HG03175 (cell line): ENCODE measurements around the gene NDC80.

Experiments
- ATAC-seq: cut with Tn5 transposase; IDR thresholded peaks from one replicate; pipeline ENCODE4 v1.9.1; 2021; ENCODE audit warnings: mild to moderate bottlenecking, moderate library complexity; ENCODE audit not compliant: unreplicated experiment

Gene NDC80

GRCh38 chr18:2555895-2556294 lies 15.5 kb upstream of the NDC80 start:
- no peak for ATAC-seq

- ATAC-seq = no peak
Measured at GRCh38 chr18:2557536-2557935, 13.8 kb upstream of the NDC80 start.

- peak; percentile 55 for ATAC-seq
Measured at GRCh38 chr18:2559249-2559648, 12.1 kb upstream of the NDC80 start.

GRCh38 chr18:2564373-2564772 lies 7.0 kb upstream of the NDC80 start:
- ATAC-seq = no peak

- no peak for ATAC-seq
Measured at GRCh38 chr18:2568129-2568528, 3.2 kb upstream of the NDC80 start.

GRCh38 chr18:2568605-2569004 lies 2.8 kb upstream of the NDC80 start:
- ATAC-seq = no peak

GRCh38 chr18:2569338-2570207 lies 1.8 kb upstream of the NDC80 start:
- ATAC-seq = no peak

- ATAC-seq = peak; percentile 48
Measured at GRCh38 chr18:2570772-2571199, 571 bp upstream of the NDC80 start.

GRCh38 chr18:2572171-2572569 lies 813 bp downstream of the NDC80 start:
- peak; percentile 22 for ATAC-seq

GRCh38 chr18:2572892-2573291 lies 1.5 kb downstream of the NDC80 start:
- no peak for ATAC-seq

- no peak for ATAC-seq
Measured at GRCh38 chr18:2573408-2573807, 2.1 kb downstream of the NDC80 start.

- no peak for ATAC-seq
Measured at GRCh38 chr18:2587788-2588187, 16.4 kb downstream of the NDC80 start.

- ATAC-seq = no peak
Measured at GRCh38 chr18:2588666-2589344, 17.4 kb downstream of the NDC80 start.

GRCh38 chr18:2589345-2590068 lies 18.1 kb downstream of the NDC80 start:
- no peak for ATAC-seq

- ATAC-seq = no peak
Measured at GRCh38 chr18:2590303-2590702, 18.9 kb downstream of the NDC80 start.

- no peak for ATAC-seq
Measured at GRCh38 chr18:2597639-2598038, 26.3 kb downstream of the NDC80 start.

- ATAC-seq = no peak
Measured at GRCh38 chr18:2602844-2603243, 31.5 kb downstream of the NDC80 start.

GRCh38 chr18:2606335-2606734 lies 35.0 kb downstream of the NDC80 start:
- no peak for ATAC-seq

GRCh38 chr18:2609604-2610003 lies 38.2 kb downstream of the NDC80 start:
- no peak for ATAC-seq

GRCh38 chr18:2610549-2610948 lies 39.2 kb downstream of the NDC80 start:
- no peak for ATAC-seq

- no peak for ATAC-seq
Measured at GRCh38 chr18:2612996-2613395, 41.6 kb downstream of the NDC80 start.
